ENCODE measurements around the gene FCN1.

- TF ChIP-seq CTCF (IDR thresholded peaks at IDR 0.05) (no peak), ZFX (IDR thresholded peaks at IDR 0.05; ENCODE audit: borderline replicate concordance) (no peak)
These were observed 26.0 kb downstream of the FCN1 start for GRCh38 chr9:134891713-134892112.
